HG02759 (cell line): ENCODE results near the gene DDOST.

ENCODE experiments used
- ATAC-seq: cut with Tn5 transposase; IDR thresholded peaks from one replicate; pipeline ENCODE4 v1.9.1; 2021; ENCODE audit warnings: mild to moderate bottlenecking, moderate library complexity; ENCODE audit not compliant: unreplicated experiment

Gene DDOST

DNA sequence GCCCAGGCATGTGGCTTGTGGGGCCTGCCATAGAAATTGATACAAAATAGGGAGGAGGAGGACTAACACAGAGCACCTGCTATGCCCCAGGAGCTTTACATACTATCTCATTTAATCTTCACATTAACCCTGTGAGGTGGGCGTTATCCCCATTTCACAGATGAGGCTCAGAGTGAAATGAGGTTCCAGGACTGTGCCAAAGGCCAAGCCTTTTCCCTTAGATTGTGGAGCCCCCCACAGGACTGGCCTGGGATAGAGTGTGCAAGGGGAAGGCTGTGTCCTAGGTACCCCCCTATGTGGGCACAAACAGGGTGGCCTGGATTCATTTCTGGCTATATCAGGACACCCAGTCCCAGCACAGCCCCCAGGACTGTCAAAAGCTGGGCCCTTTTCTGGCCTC lies 2.2 kb upstream of the DDOST start:
- ATAC-seq = no peak

GRCh38 chr1:20662110-20662475 lies 924 bp upstream of the DDOST start:
- ATAC-seq = no peak

- no peak for ATAC-seq
These were observed 342 bp downstream of the DDOST start for GRCh38 chr1:20660847-20661206.

DNA sequence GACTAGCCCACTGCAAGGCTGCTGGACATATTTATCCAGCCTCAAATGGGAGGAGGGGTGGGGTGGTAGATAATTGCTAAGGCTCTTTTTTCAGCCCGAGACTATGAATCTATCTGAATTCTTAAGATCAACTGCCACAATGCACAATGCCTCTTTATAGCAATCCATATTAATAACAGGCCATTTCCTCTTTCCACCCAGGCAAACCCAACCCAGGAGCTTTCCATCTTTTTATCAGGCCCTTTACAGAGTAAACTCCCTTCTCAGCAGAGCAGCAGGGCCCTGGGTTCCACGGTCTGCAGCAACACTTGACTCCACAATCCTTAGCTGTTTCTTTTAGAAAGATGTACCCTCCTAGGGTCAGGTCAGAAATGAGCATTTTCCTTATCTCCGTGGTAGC lies 806 bp downstream of the DDOST start:
- no peak for ATAC-seq

- ATAC-seq = no peak
These were observed 2.8 kb downstream of the DDOST start for GRCh38 chr1:20658166-20658915.

- no peak for ATAC-seq
These were observed 4.1 kb downstream of the DDOST start for GRCh38 chr1:20657024-20657423.

DNA sequence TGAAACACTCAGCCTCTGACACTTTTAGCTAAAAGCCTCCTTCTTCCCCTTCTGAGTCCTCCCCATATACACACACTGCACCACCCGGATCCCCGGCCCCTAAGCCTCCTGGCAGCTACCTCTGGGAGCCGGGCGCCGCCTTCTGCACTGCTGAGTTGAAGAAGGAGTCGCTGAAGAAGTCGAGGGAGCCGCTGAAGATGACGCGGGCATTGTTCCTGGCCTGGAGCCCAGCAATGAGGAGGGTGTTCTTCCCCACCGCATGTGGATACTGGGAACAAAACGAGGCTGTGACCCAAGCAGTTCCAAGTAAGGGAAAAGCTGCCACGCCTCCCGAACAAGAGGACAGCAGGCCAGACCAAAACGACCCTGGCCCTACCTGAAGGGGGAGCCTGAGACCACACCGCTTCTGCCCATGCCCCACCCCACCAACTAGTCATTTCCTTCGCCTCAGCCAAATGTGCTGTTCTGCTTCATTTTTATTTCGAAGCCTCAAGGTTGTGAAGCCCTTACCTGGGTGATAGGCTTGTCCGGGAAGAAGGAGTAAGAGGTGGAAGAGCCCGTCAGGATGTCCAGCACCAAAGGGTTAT lies 7.0 kb downstream of the DDOST start:
- no peak for ATAC-seq

GRCh38 chr1:20652300-20652699 lies 8.9 kb downstream of the DDOST start:
- ATAC-seq = no peak

- ATAC-seq = no peak
These were observed 12.2 kb downstream of the DDOST start for GRCh38 chr1:20648946-20649345.

- no peak for ATAC-seq
These were observed 12.7 kb downstream of the DDOST start for GRCh38 chr1:20648438-20648837.

DNA sequence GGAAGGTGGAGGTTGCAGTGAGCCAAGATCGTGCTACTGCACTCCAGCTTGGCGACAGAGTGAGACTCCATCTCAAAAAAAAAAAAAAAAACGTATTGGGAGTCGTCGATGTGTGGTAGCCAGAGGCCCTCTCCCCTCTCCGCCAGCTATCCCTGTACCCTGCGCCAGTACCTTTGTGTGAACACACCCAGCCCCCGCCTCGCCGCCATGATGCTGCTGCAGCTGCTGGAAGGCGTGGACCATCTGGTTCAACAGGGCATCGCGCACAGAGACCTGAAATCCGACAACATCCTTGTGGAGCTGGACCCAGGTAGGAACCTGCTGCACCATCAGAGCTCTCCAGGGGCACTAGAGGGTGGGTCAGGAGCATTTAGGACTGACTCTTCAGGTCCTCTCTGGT lies 15.8 kb downstream of the DDOST start:
- no peak for ATAC-seq

DNA sequence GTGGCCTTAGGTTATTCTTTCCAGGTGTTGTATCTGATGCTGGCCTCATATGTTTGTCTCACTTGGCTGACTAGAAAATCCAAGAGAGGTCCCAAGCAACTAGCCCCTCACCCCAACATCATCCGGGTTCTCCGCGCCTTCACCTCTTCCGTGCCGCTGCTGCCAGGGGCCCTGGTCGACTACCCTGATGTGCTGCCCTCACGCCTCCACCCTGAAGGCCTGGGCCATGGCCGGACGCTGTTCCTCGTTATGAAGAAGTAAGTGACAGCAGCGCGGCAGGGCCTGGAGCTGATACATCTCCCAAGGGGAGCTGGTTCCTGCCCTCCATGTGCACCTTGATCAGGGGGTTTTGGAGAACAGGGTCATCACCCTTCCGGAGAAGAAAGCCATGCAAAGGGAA lies 16.8 kb downstream of the DDOST start:
- ATAC-seq = no peak

DNA sequence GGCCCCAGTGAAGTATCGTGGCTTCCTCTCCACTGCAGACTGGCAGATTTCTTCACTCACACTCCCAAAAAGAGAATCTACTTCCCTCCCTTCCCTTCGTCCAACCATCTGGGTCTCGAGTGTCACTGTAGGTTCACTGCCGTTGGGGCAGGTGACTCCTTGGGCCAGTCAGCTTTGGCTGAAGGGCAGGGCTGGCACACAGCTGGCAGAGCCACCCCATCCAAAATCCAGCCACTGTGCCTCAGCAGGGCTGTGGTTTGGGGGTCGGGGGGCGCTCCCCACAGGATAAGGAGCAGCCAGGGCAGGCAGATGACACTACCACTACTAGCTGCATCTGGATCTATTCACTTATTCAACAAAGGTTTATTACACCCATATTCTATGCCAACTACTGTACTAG lies 18.1 kb downstream of the DDOST start:
- no peak for ATAC-seq

GRCh38 chr1:20641975-20642374 lies 19.2 kb downstream of the DDOST start:
- ATAC-seq = no peak

DNA sequence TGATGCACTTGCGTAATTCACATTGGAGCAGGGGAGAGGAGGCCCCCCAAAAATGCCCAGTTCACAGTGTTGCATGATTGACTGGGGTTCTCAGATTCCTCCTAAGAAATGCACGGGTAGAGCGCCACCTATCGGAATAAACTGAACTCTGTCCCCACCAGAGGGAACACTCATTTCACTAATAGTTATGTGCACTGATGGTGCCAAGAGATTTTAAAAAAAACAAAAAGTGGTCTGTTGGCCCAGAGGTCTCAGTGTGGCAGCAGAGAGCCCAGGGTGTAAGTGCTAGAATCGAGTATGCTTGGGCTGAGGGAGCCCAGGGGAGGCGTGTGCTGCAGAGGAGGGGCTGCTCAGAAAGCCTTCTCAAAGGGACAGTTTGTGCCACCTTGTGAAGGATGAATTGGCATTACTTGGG lies 21.0 kb downstream of the DDOST start:
- no peak for ATAC-seq

DNA sequence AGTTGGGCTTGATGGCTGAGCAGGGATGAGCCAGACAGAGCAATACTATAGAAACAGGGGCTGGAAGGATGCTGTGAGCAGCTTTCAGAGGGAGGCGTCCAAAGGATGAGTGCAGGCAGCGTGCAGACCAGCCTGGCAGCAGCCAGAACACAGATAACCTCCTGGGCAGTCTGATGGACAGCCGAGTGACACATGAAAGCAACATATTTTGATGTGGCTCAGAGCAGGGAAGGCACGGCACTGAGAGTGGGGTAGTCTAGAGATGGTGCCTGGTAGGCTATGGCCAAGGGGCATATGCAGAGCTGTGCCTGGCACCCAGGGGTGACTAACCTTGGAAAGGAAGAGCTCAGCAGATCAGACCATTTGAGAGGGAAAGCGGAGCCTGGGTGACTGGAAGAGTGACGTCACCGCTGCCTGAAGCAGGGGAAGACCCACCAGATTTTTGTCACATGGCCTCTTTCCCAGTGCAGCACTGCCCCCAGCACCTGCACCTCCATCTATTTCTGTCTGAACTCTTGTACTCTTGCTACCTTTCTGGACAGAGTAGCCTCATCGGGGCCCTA lies 24.3 kb downstream of the DDOST start:
- ATAC-seq = no peak

- ATAC-seq = no peak
These were observed 26.5 kb downstream of the DDOST start for GRCh38 chr1:20634594-20635084.

DNA sequence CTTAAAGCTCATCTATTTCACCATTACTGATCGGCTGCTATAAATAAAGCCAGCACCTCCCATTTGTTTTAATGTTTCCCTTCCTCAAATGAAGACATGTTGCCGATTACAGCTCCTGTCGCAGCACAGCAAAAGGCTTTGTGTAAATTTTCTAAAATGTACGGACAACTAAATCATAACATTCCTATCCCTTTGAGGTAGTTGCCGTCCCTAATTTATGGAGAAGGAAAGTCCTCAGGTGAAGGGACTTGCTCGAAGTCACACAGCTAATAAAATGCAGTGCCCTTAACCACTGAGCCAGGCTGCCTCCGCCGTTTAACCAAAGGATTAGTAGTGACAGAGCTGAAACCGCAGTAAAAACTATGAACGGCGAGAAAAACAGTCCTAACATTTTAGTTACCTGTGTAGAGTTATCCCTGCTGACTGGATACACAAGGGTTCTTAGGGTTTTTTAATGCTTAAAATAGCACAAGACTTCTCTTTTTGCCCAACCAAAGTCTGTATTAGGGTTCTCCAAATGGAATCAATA lies 27.0 kb downstream of the DDOST start:
- ATAC-seq = no peak

GRCh38 chr1:20633190-20634064 lies 27.7 kb downstream of the DDOST start, which contains the start of gene PINK1:
PINK1 (plus strand) TSS chr1:20633458; CDS start chr1:20633549, 91 bp downstream.
- peak; percentile 73 for ATAC-seq

- ATAC-seq = no peak
These were observed 28.8 kb downstream of the DDOST start for GRCh38 chr1:20632386-20632785.

DNA sequence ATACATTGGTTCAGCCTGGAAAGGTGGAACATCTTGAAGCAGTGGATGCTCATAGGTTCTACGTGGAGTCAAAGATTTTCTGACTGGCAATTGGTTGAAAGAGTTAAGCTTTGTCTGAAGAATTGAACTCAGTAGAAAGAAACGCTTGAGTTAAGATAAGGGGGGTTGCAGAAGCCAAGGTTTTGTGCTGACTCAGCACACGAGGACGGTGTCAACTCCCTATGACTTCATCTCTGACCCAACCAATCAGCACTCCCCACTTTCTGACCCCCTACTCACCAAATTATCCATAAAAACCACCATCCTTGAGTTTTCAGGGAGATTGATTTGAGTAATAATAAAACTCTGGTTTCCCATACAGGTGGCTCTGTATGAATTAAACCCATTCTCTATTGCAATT lies 30.4 kb downstream of the DDOST start:
- ATAC-seq = no peak
